SHP77 (cell line): ENCODE data around the gene RGS7.
A peak's percentile ranks its signal among the peaks of the same experiment; 100 is the strongest.
"Not testable (repeated sequence)": the region's sequence is repeated elsewhere in the genome, so short reads cannot be mapped to it uniquely, and the experiment has no call there.

ENCODE experiments used
- DNase-seq, 2 experiments: peaks; one replicate each; lab custom pipeline; 2025; lab: John Stamatoyannopoulos, UW

The RGS7 gene

GRCh38 chr1:241331328-241332036, 25.5 kb downstream of the RGS7 start:
- no peak for DNase-seq

GRCh38 chr1:241330619-241331327, 26.2 kb downstream of the RGS7 start:
- DNase-seq: no peak

DNA sequence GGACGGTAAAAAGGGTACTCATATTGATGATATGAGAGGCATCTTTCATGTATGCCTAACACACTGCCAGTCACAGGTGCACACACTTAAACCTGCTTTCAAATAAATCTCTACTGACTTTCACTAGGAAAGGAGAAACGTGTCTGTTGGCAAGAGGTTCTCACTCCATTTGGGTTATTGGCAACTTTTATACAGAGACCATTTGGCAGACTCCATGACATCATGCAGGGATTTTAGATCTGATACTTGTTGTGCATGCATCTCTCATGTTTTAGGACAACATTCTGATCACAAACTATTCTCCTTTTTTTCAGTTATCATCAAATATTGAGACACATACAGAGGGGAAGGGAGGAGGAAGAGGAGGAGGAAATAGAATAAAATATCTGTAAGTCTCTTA, 31.5 kb downstream of the RGS7 start:
- DNase-seq: no peak

DNA sequence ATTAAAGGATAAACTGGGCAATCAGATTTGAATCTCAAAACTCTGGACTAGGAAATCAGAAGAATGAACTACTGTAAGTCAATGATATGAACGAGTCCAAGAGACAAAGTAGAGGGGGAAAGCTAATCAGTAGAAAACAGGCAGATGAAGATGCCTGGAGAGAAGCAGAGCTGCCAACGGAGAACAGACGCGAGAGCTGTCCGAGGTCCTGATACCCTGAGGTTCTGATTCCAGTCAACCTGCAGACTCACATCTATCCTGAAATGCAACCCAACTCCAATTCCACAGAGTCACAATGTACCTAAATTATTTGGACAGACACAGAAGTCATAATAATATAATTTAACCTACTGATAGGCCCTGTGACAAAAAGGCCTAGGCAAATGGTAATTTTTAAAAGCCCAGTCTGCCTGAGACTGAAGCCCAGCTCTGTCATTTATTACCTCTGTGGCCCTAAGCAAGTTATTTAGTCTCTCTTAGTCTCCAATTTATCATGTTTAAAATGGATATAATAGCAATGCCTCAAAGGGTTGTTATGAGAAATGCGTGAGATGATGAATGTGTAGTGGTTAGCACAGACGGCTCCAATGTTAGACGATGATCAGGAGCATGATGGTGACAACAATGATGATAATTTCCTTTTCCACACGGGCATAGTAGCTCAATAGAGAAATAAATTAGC, 33.4 kb downstream of the RGS7 start:
- DNase-seq: no peak

DNA sequence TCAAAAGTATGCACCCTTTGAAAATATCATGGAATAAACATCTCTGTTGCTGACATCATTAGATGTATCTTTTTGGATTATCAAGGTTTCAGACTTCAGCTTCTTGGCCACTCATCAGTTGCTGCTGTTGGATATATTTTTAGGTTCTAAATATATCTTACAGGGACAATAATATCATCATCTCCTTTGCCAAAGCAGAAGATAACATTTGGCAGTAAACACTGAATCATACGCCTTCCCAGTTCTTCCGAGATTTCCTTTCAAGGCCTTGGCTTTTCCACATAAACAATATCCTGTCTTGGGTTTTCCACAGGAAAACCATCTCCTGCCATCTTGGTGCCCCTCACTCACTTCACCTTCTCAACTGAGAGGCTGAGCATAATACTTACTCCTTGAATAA, 39.3 kb downstream of the RGS7 start:
- DNase-seq: no peak

DNA sequence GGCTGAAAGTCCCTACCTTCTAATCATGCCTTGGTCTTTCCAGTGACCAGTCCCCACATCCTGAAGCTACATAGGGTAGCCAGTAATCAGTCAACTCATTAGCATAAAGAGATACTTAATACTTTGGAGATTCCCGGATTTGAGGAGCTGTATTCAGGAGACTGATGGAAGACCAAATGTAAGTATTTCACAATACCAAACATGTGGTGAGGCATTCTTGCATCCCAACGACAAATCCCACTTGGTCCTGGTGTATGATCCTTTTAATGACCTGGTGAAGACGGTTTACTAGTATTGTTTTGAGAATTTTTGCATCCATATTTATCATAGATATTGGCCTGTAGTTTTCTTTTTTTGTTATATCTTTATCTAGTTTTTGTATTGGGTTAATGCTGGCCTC, 40.6 kb downstream of the RGS7 start:
- no peak for DNase-seq

- no peak for DNase-seq
These were observed 45.8 kb downstream of the RGS7 start for GRCh38 chr1:241311056-241311746.

GRCh38 chr1:241310451-241310850, 46.6 kb downstream of the RGS7 start:
- DNase-seq: no peak

- DNase-seq: no peak
These were observed 47.4 kb downstream of the RGS7 start for GRCh38 chr1:241309651-241310050.

- DNase-seq: peak; percentile 64 to 72
These were observed 48.5 kb downstream of the RGS7 start for GRCh38 chr1:241308471-241308870.

DNA sequence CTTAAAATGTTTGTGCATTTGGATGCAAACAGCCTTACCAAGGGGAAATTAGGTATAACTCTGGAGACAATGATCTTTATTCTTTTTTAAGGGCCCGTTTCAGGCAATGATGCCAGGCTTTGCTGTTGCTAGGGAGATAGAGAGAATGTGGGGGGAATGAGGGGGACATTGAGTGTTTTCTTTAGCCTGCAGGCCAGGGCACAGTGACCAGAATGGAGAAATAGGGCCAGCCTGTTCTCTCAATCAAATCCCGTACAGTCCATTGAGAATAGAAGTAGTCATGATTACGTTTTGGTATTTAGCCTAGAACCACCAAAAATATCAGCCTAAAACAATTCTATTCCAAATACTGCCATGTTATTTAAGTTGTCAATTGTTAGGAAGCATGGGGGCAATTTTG, 49.0 kb downstream of the RGS7 start:
- DNase-seq: no peak

DNA sequence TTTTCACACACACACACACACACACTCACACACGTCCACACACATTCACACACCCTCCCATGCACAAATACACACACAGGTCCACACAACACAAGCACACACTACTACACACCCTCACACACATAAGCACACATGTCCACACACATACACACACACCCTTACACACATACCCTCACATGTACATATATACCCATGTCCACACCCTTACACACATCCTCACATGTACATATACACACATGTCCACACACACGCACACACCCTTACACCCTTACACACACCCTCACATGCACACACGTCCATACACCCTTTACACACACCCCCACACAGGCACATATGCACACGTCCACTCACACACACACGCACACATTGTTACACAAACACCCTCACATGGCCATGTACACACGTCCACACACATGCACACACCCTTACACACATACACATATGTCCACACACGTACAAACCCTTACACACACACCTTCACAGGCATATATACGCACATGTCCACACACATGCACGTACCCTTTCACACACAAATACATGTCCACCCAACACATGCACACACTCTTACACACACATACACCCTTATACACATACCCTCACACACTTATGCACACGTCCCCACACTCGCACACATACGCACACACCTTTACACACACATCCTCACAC, 50.7 kb downstream of the RGS7 start:
- DNase-seq: no peak

GRCh38 chr1:241302024-241302423, 55.0 kb downstream of the RGS7 start:
- DNase-seq: not testable (repeated sequence)

- DNase-seq: no peak
These were observed 57.7 kb downstream of the RGS7 start for GRCh38 chr1:241299347-241299746.

DNA sequence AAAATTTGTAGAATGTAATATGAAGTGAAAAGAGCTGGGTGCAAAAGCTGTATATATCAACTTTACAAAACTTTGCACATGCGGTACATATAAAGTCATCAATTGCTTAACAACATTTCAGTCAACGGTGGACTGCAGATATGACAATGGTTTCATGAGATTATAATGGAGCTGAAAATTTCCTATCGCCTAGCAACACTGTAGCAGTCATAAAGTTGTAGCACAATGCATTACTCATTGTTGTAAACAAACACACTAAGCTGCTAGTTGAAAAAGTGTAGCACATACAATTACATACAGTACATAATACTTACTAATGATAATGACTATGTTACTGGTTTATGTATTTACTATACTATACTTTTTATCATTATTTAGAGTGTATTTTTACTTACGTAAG, 64.0 kb downstream of the RGS7 start:
- no peak for DNase-seq

- DNase-seq: not testable (repeated sequence)
These were observed 65.5 kb downstream of the RGS7 start for GRCh38 chr1:241291548-241291947.

DNA sequence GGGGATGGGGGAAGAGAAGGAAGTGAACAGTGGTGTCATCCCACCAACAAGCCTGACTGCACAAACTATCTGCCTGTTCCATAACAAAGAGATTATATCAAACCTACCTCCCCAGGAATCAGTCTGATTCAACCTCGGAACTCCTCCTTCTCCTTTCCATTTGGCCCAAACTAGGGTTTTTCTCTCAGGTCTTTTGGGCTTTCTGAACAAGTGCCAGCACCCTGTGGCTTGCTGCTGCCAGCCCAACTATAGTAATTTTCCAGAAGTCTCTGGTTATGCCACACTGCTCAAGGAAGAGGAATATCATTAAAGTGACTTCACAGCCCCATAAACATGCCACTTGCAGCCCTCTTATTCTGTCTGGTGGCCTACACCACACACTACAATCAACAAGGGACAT, 70.5 kb downstream of the RGS7 start:
- no peak for DNase-seq

- no peak for DNase-seq
These were observed 80.6 kb downstream of the RGS7 start for GRCh38 chr1:241276391-241276790.

DNA sequence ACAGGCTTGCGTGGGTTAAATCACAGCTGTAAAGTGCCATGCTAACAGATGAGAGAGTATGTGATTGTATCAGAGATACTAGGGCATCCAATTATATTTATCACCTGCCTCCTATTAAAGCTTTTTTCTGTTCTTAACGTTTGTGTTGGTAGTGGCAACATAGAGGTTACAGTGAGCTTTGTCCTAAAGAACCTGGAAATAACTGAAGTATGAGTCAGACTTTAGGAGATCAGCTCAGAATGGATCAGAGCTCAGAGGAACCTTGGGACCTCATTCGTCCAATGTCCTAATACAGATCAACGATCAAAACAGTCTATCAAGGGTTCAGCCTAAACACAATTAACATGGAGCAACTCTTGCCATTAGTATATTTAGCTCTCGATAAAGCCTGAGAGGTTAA, 81.0 kb downstream of the RGS7 start:
- DNase-seq: no peak

DNA sequence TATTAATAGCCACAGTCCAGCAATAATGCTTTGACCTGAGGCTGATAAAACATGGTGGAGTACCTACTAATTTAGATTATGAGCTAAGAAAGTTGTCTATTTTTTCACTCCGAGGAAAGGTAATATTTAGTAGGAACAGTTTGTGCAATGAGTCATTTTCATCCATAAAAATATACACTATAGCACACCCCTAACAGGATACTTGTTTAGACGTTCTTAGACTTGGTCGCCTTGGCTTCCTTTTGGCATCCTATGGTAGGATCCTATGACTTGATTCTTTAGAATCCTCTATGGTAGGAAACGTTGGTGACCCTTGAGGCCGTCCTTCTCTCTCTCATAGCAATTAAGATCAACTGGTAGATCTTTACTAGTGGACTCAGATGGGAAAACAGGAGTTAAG, 81.8 kb downstream of the RGS7 start:
- DNase-seq: no peak

GRCh38 chr1:241274693-241275092, 82.3 kb downstream of the RGS7 start:
- no peak for DNase-seq

DNA sequence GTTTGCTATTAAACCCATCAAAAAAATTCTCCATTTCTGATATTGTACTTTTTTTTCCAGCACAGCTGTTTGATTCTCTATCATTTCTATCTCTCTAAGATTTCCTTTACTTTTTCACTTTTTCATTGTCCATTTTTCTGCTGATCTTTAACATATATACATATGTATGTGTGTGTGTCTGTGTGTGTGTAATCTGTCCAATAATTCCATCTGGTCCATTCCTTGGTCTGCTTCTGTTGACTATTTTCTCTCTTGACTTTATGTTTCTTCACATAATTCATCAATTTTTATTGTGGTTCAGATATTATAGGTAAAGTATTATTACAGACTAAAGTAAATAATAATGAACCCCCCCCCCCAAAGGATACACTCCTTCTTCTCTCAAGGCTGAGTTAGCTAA, 84.2 kb downstream of the RGS7 start:
- no peak for DNase-seq
